GF-D8 (cell line): ENCODE measurements around the gene TBC1D7.

ENCODE experiments used
- DNase-seq: peaks from one replicate; lab custom pipeline; 2025; lab: John Stamatoyannopoulos, UW

Gene TBC1D7

DNA sequence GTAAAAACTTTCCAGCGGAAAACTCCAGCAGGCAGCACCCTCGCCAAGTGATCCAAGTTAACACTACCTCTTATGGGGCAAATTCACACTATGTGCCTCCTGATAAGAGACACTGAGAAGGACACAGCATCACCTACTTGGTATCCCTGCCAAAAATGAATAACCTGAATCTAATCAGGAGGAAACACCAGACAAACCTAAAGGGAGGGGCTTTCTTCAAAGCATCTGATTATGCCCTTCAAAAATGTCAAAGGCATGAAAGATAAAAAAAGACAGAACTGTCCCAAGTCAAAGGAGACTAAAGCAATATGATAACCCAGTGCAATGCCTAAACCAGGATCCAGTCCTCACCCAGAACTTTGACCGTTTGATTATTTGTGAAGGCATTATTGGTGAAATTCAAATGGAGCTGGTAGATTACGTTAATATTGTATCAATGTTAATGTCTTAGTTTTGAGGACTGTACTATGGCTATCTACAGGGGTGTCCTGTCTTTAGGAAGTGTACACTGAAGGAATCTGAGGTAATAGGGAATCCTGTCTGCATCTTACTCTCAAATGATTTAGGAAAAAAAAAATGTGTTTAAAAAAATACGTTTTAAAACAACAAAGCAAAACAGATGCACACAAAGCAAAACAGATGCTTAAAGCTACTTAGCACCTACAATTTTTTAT is 8.3 kb downstream of the TBC1D7 start:
- no peak for DNase-seq

DNA sequence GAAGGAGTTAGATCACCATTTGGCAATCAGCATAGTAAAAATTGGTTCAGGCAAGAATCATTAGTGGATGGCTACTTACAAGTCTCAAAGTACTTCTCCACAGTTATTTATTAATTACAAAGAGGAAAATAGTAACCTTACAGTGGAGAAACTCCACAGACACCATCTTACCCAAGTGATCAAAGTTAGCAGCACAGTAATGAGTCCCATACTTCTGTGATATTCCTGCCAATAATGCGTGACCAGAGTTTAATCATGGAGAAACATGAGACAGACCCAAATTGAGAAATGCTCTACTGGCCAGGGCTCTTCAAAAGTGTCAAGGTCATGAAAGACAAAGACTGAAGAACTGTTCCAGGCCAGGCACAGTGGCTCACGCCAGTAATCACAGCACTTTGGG is 9.5 kb downstream of the TBC1D7 start:
- DNase-seq: no peak

GRCh38 chr6:13315896-13316295 is 12.4 kb downstream of the TBC1D7 start:
- DNase-seq: no peak

DNA sequence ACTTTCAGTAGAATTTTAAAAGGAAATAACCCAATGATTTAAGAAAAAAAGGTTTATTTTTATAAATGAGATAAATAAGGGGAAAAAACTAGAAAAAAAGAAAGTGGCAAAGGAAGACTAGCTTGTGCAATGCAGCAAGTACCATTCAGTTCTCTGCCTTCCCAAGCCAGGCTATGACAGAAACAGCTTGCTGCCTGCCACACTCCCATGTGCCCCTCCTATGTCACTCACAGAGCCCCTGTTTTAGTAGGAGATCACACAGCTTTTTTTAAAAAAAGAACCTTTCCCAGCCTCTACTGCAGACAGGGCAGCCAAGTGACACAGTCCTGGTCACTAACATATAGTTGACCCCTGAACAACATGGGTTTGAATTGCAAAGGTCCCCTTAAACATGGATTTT is 13.5 kb downstream of the TBC1D7 start:
- DNase-seq: no peak

GRCh38 chr6:13311155-13311554 is 17.2 kb downstream of the TBC1D7 start:
- DNase-seq: no peak

- DNase-seq: no peak
These were observed 20.0 kb downstream of the TBC1D7 start for GRCh38 chr6:13308332-13308731.

DNA sequence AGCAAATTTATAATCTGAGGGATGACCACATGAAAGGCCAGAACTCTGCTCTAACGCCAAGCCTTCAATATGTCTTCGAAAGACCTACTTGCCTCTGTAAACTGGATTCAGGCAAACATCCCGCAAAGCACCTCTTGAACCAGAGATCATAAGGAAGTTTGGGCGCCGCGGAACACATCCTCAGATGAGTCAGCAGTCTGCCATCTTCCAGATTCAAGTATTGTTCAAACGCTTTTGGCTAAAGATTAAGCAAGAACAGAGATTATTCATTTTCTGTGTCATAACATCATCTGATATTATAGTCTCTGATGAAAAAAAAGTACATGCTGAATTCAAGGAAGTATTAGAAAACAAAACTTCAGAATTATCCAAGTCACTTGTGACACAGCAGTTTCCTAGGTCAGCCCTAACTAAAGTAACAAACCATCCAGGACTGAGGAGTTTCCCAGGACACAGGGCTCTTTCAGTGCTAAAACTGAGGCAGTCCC is 20.8 kb downstream of the TBC1D7 start:
- no peak for DNase-seq

- no peak for DNase-seq
These were observed 22.5 kb downstream of the TBC1D7 start for GRCh38 chr6:13305791-13306190.

- no peak for DNase-seq
These were observed 23.0 kb downstream of the TBC1D7 start for GRCh38 chr6:13305288-13305687.

DNA sequence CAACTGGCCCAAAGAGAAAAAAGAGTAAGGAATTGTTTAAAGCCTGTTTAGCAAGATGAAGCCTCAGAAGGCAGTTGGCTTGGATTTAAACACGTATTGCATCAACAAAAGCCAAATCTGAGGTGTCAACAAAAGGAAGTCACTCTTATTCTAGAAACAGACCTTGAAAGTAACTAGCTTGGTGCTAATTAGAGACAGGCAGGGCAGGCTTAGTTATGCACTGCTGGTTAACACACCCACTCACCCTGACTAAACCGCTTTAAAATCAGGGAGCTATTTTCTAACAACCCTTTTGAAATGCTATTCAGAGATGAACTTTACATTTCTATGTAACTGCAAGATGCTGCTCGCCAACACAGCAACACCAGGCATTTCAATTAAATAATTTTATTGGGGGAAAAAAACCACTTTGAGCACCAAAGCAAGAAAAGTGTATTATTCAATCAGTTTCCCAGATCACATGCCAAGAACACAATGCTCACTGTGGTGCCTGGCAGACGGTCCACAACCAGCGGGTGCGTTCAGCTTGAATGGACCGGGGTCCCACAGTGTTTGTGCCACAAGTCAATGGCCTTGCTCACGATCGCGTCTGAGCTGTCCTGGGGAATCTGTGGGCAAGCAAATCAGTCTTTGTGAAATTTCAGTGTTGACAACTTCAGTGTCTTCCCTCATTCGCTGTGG is 23.6 kb downstream of the TBC1D7 start:
- DNase-seq: no peak

DNA sequence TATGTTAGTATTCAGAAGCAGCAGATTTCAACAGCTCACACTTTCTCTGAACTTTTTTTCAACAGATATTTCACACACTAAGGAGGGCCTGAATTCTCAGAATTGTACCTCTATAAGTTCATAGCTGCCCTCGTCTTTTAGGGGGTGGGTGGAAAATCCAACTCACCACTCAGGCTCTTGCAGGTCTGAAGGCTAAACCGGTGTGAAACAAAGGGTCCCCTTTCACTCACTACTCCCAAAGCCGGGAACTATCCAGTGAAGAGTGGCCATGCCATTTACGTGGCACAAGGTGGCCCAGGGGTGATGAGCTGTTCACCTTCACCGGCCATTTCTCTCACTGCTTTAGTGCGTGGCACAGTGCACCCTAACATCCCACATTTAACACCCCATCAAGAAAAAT is 24.2 kb downstream of the TBC1D7 start:
- no peak for DNase-seq

GRCh38 chr6:13303668-13304017 is 24.7 kb downstream of the TBC1D7 start:
- DNase-seq: no peak

GRCh38 chr6:13302751-13303667 is 25.3 kb downstream of the TBC1D7 start:
- peak; percentile 97 for DNase-seq

- DNase-seq: no peak
These were observed 26.0 kb downstream of the TBC1D7 start for GRCh38 chr6:13302291-13302690.

DNA sequence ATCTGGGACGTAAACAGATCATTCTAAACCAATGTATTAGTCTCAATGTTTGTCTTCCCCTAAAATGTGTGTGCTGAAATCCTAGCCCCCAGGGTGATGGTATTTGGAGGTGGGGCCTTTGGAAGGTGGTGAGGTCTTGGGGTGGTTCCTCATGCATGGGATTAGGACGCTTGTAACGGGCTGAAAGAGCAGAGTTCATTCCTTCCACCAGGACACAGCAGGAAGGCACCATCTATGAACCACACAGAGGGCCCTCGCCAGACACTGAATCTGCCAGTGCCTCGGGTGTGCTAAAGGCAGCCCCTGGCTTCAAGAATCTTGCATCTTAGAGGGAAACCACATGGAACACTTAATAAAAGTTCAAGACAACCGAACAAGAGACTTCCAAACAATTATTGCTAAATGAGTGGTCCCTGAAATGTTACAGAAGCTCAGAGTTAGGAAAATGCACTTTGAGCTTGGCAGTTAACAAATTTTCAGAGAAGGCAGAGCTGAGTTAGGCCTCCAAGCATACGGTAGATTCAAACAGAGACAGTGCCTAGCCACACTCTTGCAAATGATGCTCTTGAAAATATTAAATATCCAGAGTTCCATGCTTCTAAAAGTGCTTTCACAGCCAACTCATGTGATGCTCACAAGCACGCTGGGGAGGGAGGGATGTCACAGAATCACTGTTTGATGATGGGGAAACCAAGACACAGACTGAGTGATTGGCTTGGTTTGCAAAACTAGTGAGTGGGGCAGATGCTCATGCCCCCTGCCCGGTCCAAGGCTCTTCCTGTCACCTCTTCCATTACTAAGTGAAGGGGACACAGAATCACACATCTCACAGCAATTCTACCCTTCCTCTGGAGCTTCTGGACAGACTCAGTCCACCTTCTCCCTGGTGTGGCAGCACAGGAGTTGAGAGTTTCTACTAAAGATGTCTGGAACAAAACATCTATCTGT is 27.4 kb downstream of the TBC1D7 start:
- DNase-seq: no peak

DNA sequence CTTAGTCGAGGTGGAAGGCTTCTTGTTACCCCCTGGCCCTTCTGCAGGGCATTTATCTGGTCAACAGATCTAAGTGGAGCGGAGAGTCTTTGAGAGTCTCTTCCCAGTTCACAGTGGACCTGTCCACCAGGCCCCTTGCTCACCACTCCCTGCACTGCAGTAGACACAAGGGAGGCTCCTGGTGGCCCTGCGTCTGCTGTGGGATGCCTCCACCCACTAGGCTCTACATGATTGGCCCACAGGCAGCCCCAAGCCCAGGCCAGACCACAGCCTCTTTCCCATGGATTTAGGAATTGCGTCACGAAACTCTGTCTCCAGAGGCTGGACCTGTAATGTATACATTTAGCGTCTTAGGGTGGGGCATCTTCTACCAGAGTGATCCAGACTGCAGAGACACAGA is 28.4 kb downstream of the TBC1D7 start:
- DNase-seq: no peak

GRCh38 chr6:13299403-13299821 is 28.9 kb downstream of the TBC1D7 start:
- no peak for DNase-seq

DNA sequence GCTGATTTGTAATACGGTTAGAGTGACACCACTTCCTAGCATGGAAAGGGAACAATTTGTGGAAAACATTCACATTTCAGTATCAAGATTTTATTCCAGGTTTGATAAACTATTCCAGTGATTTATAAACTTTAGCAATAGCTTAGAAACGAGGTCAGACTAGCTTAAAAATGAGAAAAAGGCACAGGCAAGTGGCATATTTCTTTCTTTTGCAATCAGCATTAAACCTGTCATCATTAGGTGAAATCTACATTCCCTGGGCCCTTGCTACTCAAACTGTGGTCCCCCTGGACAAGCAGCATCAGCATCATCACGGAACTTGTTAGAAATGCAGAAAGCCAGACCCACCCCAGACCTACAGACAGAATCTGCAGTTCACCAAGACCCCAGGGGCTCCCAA is 29.9 kb downstream of the TBC1D7 start:
- DNase-seq: no peak

GRCh38 chr6:13297391-13297790 is 30.9 kb downstream of the TBC1D7 start:
- DNase-seq: no peak

GRCh38 chr6:13296536-13296997 is 31.8 kb downstream of the TBC1D7 start:
- DNase-seq: no peak

DNA sequence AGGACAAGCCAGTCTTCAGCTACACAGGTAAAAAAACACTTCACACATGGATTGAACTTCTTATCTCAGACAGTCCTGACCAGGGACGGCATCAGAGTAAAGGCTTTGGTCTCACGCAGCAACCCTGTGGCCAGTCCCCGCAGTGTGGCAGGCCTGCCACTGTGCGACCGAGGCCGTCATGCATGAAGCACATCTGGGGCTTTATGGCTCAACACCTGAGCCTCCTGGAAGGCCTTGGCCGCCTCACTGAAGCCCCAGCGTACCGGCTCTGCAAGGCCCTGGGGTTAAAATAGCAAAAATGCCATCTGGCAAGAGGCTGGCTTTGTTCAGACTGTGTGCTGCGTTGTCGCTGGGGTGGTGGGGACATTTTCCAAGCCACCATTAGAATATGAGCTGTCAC is 32.8 kb downstream of the TBC1D7 start:
- DNase-seq: no peak
